ENCODE results near the gene RPL36AL. TPM values are rescaled to one million over a fixed set of nuclear protein-coding genes. Genes with fewer than 3 reads are reported as not detected.
A peak's percentile ranks its signal among the peaks of the same experiment; 100 is the strongest.
"Not testable (repeated sequence)": the region's sequence is repeated elsewhere in the genome, so short reads cannot be mapped to it uniquely, and the experiment has no call there.

RPL36AL gene
- polyA plus RNA-seq (2011; rRNA removed) (87.9 and 203 TPM in 2 replicates), polyA minus RNA-seq (2011; rRNA and poly(A)+ RNA removed) (16.8 and 25.8 TPM in 2 replicates)

DNA sequence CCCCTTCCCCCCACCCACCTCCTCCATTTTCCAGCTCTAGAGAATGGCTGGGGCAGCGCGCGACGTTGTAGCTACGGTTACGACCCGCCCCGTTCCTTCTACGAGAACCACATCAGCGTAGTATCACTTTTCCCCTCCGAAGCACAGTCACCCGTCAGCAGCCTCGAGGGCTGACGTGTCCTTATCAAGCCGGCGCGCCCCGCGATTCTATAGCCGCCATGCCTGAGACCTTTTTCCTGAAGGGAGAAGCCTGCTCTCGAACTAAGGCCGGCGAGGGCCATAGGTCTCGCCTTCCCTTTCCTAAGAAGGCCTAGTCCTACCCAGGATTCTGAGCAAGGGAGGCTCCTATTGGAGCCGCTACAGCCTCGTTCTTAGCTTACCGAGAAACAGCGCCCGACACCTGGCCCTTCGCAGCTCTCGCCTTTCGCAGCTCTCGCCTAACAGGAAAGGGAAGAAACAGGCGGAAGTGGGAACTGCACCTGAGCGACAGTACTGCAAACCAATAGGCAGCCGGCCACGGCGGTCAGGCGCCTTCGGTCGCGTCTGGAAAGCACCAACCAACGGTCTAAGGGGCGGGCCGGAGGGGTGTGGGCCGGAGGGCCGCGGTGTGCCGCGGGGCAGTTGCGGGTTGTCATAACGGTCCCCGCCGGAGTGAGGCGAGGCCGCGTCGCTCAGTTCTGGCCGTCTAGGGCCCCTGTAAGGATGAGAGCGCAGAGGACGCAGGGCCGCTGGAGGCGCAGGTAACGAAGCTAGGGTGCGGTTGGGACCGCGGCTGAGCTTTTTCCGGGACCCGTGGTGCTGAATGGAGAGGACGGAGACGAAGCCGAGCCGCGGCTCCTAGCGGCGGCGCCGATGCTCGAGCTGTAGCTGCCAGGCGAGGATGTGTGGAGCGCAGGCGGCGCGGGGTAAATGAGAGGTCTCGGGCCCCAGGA lies at the start of gene RPL36AL, which contains the start of gene MGAT2:
Gene RPL36AL, minus strand, starts transcription at position 445 of the 932 bp plus-strand sequence. CDS start 1,522 bp downstream, outside the sequence.
Gene MGAT2, plus strand, starts transcription at position 618 of the 932 bp plus-strand sequence. CDS start 470 bp downstream, outside the sequence.
- Histone ChIP-seq H3K27me3 (ENCODE audit: control insufficient read depth, insufficient read depth, low read length) (no peaks in the 10 kb centered on the region), H3K36me3 (ENCODE audit: control insufficient read depth, insufficient read depth, low read length) (no peaks in the 10 kb centered on the region; the same call in 1 of the 2 replicates), H3K4me3 (ENCODE audit: low read depth, low read length) (peak within 1 kb of the TSS; percentile 95)
- POLR2A ChIA-PET: interaction anchor here (0.6 to 1.6 kb wide), 5 partner anchors 14 to 232 kb away, joined by 3 to 21 read pairs (median 4); partner anchors contain the start of genes LRR1 and NEMF
- TF ChIP-seq, protein P1, sequence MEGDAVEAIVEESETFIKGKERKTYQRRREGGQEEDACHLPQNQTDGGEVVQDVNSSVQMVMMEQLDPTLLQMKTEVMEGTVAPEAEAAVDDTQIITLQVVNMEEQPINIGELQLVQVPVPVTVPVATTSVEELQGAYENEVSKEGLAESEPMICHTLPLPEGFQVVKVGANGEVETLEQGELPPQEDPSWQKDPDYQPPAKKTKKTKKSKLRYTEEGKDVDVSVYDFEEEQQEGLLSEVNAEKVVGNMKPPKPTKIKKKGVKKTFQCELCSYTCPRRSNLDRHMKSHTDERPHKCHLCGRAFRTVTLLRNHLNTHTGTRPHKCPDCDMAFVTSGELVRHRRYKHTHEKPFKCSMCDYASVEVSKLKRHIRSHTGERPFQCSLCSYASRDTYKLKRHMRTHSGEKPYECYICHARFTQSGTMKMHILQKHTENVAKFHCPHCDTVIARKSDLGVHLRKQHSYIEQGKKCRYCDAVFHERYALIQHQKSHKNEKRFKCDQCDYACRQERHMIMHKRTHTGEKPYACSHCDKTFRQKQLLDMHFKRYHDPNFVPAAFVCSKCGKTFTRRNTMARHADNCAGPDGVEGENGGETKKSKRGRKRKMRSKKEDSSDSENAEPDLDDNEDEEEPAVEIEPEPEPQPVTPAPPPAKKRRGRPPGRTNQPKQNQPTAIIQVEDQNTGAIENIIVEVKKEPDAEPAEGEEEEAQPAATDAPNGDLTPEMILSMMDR (IDR thresholded peaks at IDR 0.05; ENCODE audit: insufficient read depth, low read depth, low read length): peak; percentile 57
- DNase-seq (ENCODE audit: low read depth): peak; percentile 91
- CTCF ChIA-PET: interaction anchor here (0.6 to 2.9 kb wide), 8 partner anchors 7 to 164 kb away, joined by 3 to 25 read pairs (median 4); partner anchors contain the start of genes DNAAF2, LRR1 and RPS29

GRCh38 chr14:49659526-49660455 lies 39.4 kb upstream of the RPL36AL start:
- DNase-seq (ENCODE audit: low read depth): no peak
- Histone ChIP-seq H3K27me3 (ENCODE audit: control insufficient read depth, insufficient read depth, low read length) (no peaks in the 10 kb centered on the region), H3K36me3 (ENCODE audit: control insufficient read depth, insufficient read depth, low read length) (no peaks in the 10 kb centered on the region), H3K4me3 (ENCODE audit: low read depth, low read length) (no peak overlapping the region)
- ChIA-PET CTCF (interaction anchor here (0.6 to 1.0 kb wide), 2 partner anchors 8 to 9 kb away, joined by 3 to 4 read pairs; no protein-coding TSS in a partner anchor), POLR2A (no interaction called here)
- TF ChIP-seq, protein P1 (IDR thresholded peaks at IDR 0.05; ENCODE audit: insufficient read depth, low read depth, low read length): no peak

GRCh38 chr14:49657500-49657899 lies 37.1 kb upstream of the RPL36AL start:
- H3K36me3 ChIP-seq (ENCODE audit: control insufficient read depth, insufficient read depth, low read length); CTCF ChIA-PET; H3K27me3 ChIP-seq (ENCODE audit: control insufficient read depth, insufficient read depth, low read length); POLR2A ChIA-PET; DNase-seq (ENCODE audit: low read depth); H3K4me3 ChIP-seq (ENCODE audit: low read depth, low read length): not testable (repeated sequence)

DNA sequence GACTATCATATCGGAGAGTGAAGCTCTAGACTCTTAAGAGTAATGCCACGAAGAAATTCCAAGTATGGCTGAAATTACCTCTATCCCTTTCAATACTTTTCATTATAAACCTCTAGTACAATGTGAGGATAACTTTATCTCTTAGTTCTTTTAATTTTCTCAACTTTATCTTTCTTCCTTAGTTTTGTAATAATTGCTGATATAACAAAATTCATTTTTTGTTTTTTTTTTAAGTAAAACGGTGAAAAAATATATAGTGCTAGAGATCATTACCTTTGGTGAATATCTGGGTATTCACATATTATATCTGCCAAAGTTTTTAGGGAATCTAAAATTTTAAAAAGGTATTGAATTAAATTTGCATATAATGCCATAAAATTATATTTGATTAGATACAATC lies 34.1 kb upstream of the RPL36AL start:
- DNase-seq (ENCODE audit: low read depth): no peak
- ChIA-PET CTCF (no interaction called here), POLR2A (no interaction called here)
- Histone ChIP-seq H3K4me3 (ENCODE audit: low read depth, low read length) (no peak overlapping the region), H3K36me3 (ENCODE audit: control insufficient read depth, insufficient read depth, low read length) (no peaks in the 10 kb centered on the region; the same call in 1 of the 2 replicates), H3K27me3 (ENCODE audit: control insufficient read depth, insufficient read depth, low read length) (no peaks in the 10 kb centered on the region)
- TF ChIP-seq, protein P1 (IDR thresholded peaks at IDR 0.05; ENCODE audit: insufficient read depth, low read depth, low read length): no peak

DNA sequence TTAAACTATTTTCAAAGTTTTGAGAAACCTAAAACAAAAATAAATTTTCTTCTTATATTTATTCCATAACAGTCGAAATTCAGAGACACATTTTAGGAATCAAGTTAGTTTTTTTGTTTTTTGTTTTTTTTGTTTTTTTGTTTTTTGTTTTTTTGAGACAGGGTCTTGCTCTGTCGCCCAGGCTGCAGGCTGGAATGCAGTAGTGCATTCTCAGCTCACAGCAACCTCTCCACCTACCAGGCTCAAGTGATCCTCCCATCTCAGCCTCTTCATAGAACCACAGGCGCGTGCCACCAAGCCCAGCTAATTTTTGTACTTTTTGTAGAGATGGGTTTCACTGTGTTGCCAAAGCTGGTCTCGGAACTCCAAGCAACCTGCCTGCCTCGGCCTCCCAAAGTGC lies 33.1 kb upstream of the RPL36AL start:
- POLR2A ChIA-PET: no interaction called here
- CTCF ChIA-PET: no interaction called here

More for the DNA sequence above, 33.1 kb upstream of the RPL36AL start:
- no peaks in the 10 kb centered on the region for H3K27me3 ChIP-seq (ENCODE audit: control insufficient read depth, insufficient read depth, low read length)
- H3K4me3 ChIP-seq (ENCODE audit: low read depth, low read length): no peak overlapping the region
- TF ChIP-seq, protein P1 (IDR thresholded peaks at IDR 0.05; ENCODE audit: insufficient read depth, low read depth, low read length): no peak
- no peak for DNase-seq (ENCODE audit: low read depth)
- H3K36me3 ChIP-seq (ENCODE audit: control insufficient read depth, insufficient read depth, low read length): no peaks in the 10 kb centered on the region; the same call in 1 of the 2 replicates
